ENCODE measurements around the gene NSUN4. TPM values are rescaled to one million over a fixed set of nuclear protein-coding genes. Genes with fewer than 3 reads are reported as not detected.
A peak's percentile ranks its signal among the peaks of the same experiment; 100 is the strongest.

The NSUN4 gene
- total and polyA plus RNA-seq, 2 of the 13 experiments (the other 11 are each of a cell fraction or from before 2014, with no cell fraction given), result 21.5 to 23.5 TPM

GRCh38 chr1:46401964-46402626 lies 61.5 kb downstream of the NSUN4 start (continued):
- TF ChIP-seq ZNF710 (CRISPR knock-in tag; IDR thresholded peaks at IDR 0.05; ENCODE audit: borderline replicate concordance) (no peak), MATR3 (CRISPR knock-in tag; IDR thresholded peaks at IDR 0.05) (no peak), YEATS2 (CRISPR knock-in tag; IDR thresholded peaks at IDR 0.05; ENCODE audit: borderline replicate concordance) (peak; percentile 69; the same call in 1 of the 2 replicates), ZNF543 (CRISPR knock-in tag; IDR thresholded peaks at IDR 0.05) (no peak), ATRX (CRISPR knock-in tag; IDR thresholded peaks at IDR 0.05; ENCODE audit: borderline replicate concordance) (no peak), RFX3 (CRISPR knock-in tag; IDR thresholded peaks at IDR 0.05) (no peak), MBD4 (IDR thresholded peaks at IDR 0.05; ENCODE audit: borderline replicate concordance, low read length) (no peak), CHD2 (IDR thresholded peaks at IDR 0.05; ENCODE audit: low read depth, low read length) (peak; percentile 50; the same call in 1 of the 2 replicates), MEF2D (CRISPR knock-in tag; IDR thresholded peaks at IDR 0.05) (no peak), NR2F2 (IDR thresholded peaks at IDR 0.05; ENCODE audit: borderline replicate concordance, low read depth) (no peak), MXI1 (IDR thresholded peaks at IDR 0.05; ENCODE audit: borderline replicate concordance, low read depth, low read length) (no peak), SIX4 (CRISPR knock-in tag; IDR thresholded peaks at IDR 0.05) (no peak), ZNF18 (CRISPR knock-in tag; IDR thresholded peaks at IDR 0.05; ENCODE audit: insufficient replicate concordance) (no peak), SNAI1 (CRISPR knock-in tag; IDR thresholded peaks at IDR 0.05; ENCODE audit: borderline replicate concordance) (no peak), IRF9 (CRISPR knock-in tag; IDR thresholded peaks at IDR 0.05; ENCODE audit: borderline replicate concordance) (no peak; the same call in 1 of the 2 replicates), TRIM22 (IDR thresholded peaks at IDR 0.05) (no peak), ZEB1 (IDR thresholded peaks at IDR 0.05; ENCODE audit: insufficient replicate concordance, low read depth) (peak; percentile 98), ZNF83 (CRISPR knock-in tag; IDR thresholded peaks at IDR 0.05; ENCODE audit: borderline replicate concordance) (no peak), MLLT10 (CRISPR knock-in tag; IDR thresholded peaks at IDR 0.05) (no peak), ZNF20 (CRISPR knock-in tag; IDR thresholded peaks at IDR 0.05) (no peak), ZNF263 (CRISPR knock-in tag; IDR thresholded peaks at IDR 0.05) (no peak), SAFB2 (CRISPR knock-in tag; IDR thresholded peaks at IDR 0.05; ENCODE audit: borderline replicate concordance, low read depth) (no peak), TCF7L2 (IDR thresholded peaks at IDR 0.05; ENCODE audit: low read depth, low read length) (no peak), NONO (IDR thresholded peaks at IDR 0.05) (no peak), NONO (CRISPR knock-in tag; conservative IDR thresholded peaks at IDR 0.05) (peak; percentile 72)

Data from HepG2 (cell line).